Stomach smooth muscle (tissue), 2 donors: Measurements from ENCODE around the gene PHF13.
A peak's percentile ranks its signal among the peaks of the same experiment; 100 is the strongest.

ENCODE experiments used
- H3K27ac ChIP-seq: one replicate; pipeline ENCODE4 v1.7.0; 2013; ENCODE audit warnings: mild to moderate bottlenecking, low read length, inconsistent platforms
- H3K27me3 ChIP-seq, 2 donors: one replicate each; pipeline ENCODE4 v1.7.0; 2013; ENCODE audit warnings: low read length in 2 of 2; ENCODE audit not compliant: insufficient read depth in 2 of 2, control insufficient read depth in 1 of 2
- H3K36me3 ChIP-seq, 2 donors: one replicate each; pipeline ENCODE4 v1.7.0; 2013; ENCODE audit warnings: low read length in 2 of 2; ENCODE audit not compliant: control insufficient read depth in 2 of 2, insufficient read depth in 2 of 2
- H3K4me1 ChIP-seq: one replicate; pipeline ENCODE4 v1.7.0; 2013; ENCODE audit warnings: low read length; ENCODE audit not compliant: control insufficient read depth, insufficient read depth
- H3K4me3 ChIP-seq, 2 donors: one replicate each; pipeline ENCODE4 v1.7.0; 2013; ENCODE audit warnings: low read length in 2 of 2
- H3K9ac ChIP-seq, 2 donors: one replicate each; pipeline ENCODE4 v1.7.0; 2013; ENCODE audit warnings: low read length in 2 of 2, mild to moderate bottlenecking in 1 of 2
- H3K9me3 ChIP-seq, 2 donors: one replicate each; pipeline ENCODE4 v1.7.0; 2013; ENCODE audit warnings: low read length in 2 of 2; ENCODE audit not compliant: control insufficient read depth in 2 of 2
- donor health status: healthy.
- donor health status: Pancreatic carcinoma.

PHF13 gene

GRCh38 chr1:6623269-6623965, 9.9 kb downstream of the PHF13 start:
- Histone ChIP-seq H3K9me3 (no peaks in the 10 kb centered on the region), H3K4me1 (peaks cover 22% of the 10 kb centered on the region), H3K27ac (no peak overlapping the region), H3K36me3 (peaks cover 31 to 39% of the 10 kb centered on the region in 2 donors), H3K9ac (no peak overlapping the region), H3K27me3 (no peaks in the 10 kb centered on the region), H3K4me3 (no peak overlapping the region)

GRCh38 chr1:6624710-6625583, 11.4 kb downstream of the PHF13 start, which contains the start of gene THAP3:
THAP3 (plus strand) TSS chr1:6624868; CDS start chr1:6625219, 351 bp downstream.
- Histone ChIP-seq H3K4me1 (peaks cover 22% of the 10 kb centered on the region), H3K27me3 (no peaks in the 10 kb centered on the region), H3K27ac (peak within 1 kb of the TSS; percentile 83), H3K9ac (peak within 1 kb of the TSS; percentile 78 to 79), H3K36me3 (peaks cover 37 to 47% of the 10 kb centered on the region in 2 donors), H3K9me3 (no peaks in the 10 kb centered on the region), H3K4me3 (peak within 1 kb of the TSS; percentile 56 to 81)

- Histone ChIP-seq H3K9me3 (no peaks in the 10 kb centered on the region), H3K4me1 (peaks cover 22% of the 10 kb centered on the region), H3K27me3 (no peaks in the 10 kb centered on the region), H3K9ac (peak overlapping the region; percentile 78 to 79), H3K27ac (peak overlapping the region; percentile 83), H3K36me3 (peaks cover 39 to 44% of the 10 kb centered on the region in 2 donors), H3K4me3 (peak overlapping the region; percentile 56 to 81)
Measured at GRCh38 chr1:6625584-6626149, 12.1 kb downstream of the PHF13 start.

DNA sequence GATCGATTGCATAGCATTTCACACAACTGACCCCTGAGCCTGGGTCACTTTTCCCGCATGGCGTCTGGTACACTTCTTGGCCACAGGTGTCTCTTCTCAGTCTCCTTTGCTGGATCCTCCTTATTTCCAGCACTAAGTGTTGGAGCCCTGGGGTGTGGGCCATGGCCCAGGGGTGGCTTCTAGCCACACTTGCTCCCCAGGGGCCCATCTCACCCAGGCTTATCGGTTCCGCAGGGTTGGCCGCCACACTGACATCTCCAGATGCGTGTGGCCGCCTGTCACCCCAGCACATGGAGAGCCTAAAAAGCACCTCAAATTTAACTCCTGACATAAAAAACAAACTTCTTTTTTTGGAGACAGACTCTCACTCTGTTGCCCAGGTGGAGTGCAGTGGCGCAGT, 13.5 kb downstream of the PHF13 start:
- peaks cover 32 to 36% of the 10 kb centered on the region in 2 donors for H3K36me3 ChIP-seq
- peaks cover 22% of the 10 kb centered on the region for H3K4me1 ChIP-seq
- no peaks in the 10 kb centered on the region for H3K27me3 ChIP-seq
- H3K27ac ChIP-seq, result no peak overlapping the region
- no peak overlapping the region for H3K4me3 ChIP-seq
- H3K9me3 ChIP-seq, result no peaks in the 10 kb centered on the region
- H3K9ac ChIP-seq, result no peak overlapping the region

GRCh38 chr1:6627841-6628545, 14.5 kb downstream of the PHF13 start:
- Histone ChIP-seq H3K36me3 (peaks cover 40 to 41% of the 10 kb centered on the region in 2 donors), H3K4me1 (peaks cover 22% of the 10 kb centered on the region), H3K9ac (no peak overlapping the region), H3K4me3 (no peak overlapping the region), H3K27ac (no peak overlapping the region), H3K27me3 (no peaks in the 10 kb centered on the region), H3K9me3 (no peaks in the 10 kb centered on the region)

DNA sequence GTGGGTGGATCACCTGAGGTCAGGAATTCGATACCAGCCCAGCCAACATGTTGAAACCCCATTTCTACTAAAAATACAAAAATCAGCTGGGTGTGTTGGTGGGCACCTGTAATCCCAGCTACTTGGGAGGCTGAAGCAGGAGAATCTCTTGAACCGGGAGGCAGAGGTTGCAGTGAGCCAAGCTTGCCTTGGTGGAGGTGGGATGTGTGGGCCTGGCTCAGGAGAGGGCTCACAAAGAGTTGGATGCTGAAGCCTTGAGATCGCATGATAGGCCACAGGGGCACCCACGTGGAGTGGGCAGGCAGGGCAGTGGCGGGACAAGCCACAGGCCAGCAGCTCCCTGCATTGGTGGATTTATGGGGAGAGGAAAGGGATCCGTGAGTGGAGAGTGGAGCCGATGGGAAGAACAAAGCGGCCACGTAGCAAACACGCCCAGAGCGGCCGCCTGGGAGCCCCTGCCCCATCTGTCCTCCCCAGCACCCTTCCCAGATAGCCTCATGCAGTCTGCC, 15.5 kb downstream of the PHF13 start:
- peaks cover 22% of the 10 kb centered on the region for H3K4me1 ChIP-seq
- H3K9ac ChIP-seq, result no peak overlapping the region
- H3K36me3 ChIP-seq, result peaks cover 42 to 46% of the 10 kb centered on the region in 2 donors
- no peaks in the 10 kb centered on the region for H3K27me3 ChIP-seq
- H3K27ac ChIP-seq, result no peak overlapping the region
- H3K9me3 ChIP-seq, result no peaks in the 10 kb centered on the region
- no peak overlapping the region for H3K4me3 ChIP-seq

GRCh38 chr1:6630027-6630426, 16.5 kb downstream of the PHF13 start:
- H3K4me1 ChIP-seq, result peaks cover 19% of the 10 kb centered on the region
- no peaks in the 10 kb centered on the region for H3K27me3 ChIP-seq
- H3K27ac ChIP-seq, result no peak overlapping the region
- no peak overlapping the region for H3K4me3 ChIP-seq
- H3K9ac ChIP-seq, result no peak overlapping the region
- peaks cover 44 to 55% of the 10 kb centered on the region in 2 donors for H3K36me3 ChIP-seq
- no peaks in the 10 kb centered on the region for H3K9me3 ChIP-seq

GRCh38 chr1:6631058-6631457, 17.5 kb downstream of the PHF13 start:
- Histone ChIP-seq H3K9ac (no peak overlapping the region), H3K36me3 (peaks cover 52 to 58% of the 10 kb centered on the region in 2 donors), H3K27me3 (no peaks in the 10 kb centered on the region), H3K4me1 (peaks cover 18% of the 10 kb centered on the region), H3K9me3 (no peaks in the 10 kb centered on the region), H3K27ac (no peak overlapping the region), H3K4me3 (no peak overlapping the region)

GRCh38 chr1:6632588-6633514, 19.3 kb downstream of the PHF13 start:
- Histone ChIP-seq H3K36me3 (peaks cover 62 to 64% of the 10 kb centered on the region in 2 donors), H3K4me1 (peaks cover 9% of the 10 kb centered on the region), H3K4me3 (no peak overlapping the region), H3K9ac (no peak overlapping the region), H3K27me3 (no peaks in the 10 kb centered on the region), H3K9me3 (no peaks in the 10 kb centered on the region), H3K27ac (no peak overlapping the region)
